Rectal smooth muscle tissue (tissue), 1 donor: ENCODE measurements around the gene MRPL4.
"Not testable (repeated sequence)": the region's sequence is repeated elsewhere in the genome, so short reads cannot be mapped to it uniquely, and the experiment has no call there.

Experiments
- H3K27ac ChIP-seq: one replicate; pipeline ENCODE4 v1.7.0; 2013; ENCODE audit warnings: low read depth, low read length, inconsistent platforms
- H3K27me3 ChIP-seq: one replicate; pipeline ENCODE4 v1.7.0; 2013; ENCODE audit warnings: low read length; ENCODE audit not compliant: control insufficient read depth, insufficient read depth
- H3K36me3 ChIP-seq: one replicate; pipeline ENCODE4 v1.7.0; 2013; ENCODE audit warnings: low read length; ENCODE audit not compliant: control insufficient read depth, insufficient read depth
- H3K4me1 ChIP-seq: one replicate; pipeline ENCODE4 v1.7.0; 2013; ENCODE audit warnings: low read length; ENCODE audit not compliant: control insufficient read depth, insufficient read depth
- H3K4me3 ChIP-seq: one replicate; pipeline ENCODE4 v1.7.0; 2013; ENCODE audit warnings: low read length
- H3K9ac ChIP-seq: one replicate; pipeline ENCODE4 v1.7.0; 2013; ENCODE audit warnings: low read length

The MRPL4 gene

GRCh38 chr19:10274589-10274988, 22.6 kb downstream of the MRPL4 start:
- Histone ChIP-seq H3K4me3 (no peak overlapping the region), H3K9ac (no peak overlapping the region), H3K36me3 (no peaks in the 10 kb centered on the region), H3K4me1 (no peaks in the 10 kb centered on the region), H3K27me3 (no peaks in the 10 kb centered on the region), H3K27ac (no peak overlapping the region)

GRCh38 chr19:10277795-10278589, 26.0 kb downstream of the MRPL4 start:
- Histone ChIP-seq H3K4me1 (no peaks in the 10 kb centered on the region), H3K9ac (no peak overlapping the region), H3K27me3 (no peaks in the 10 kb centered on the region), H3K27ac (no peak overlapping the region), H3K4me3 (no peak overlapping the region), H3K36me3 (no peaks in the 10 kb centered on the region)

GRCh38 chr19:10278935-10279334, 26.9 kb downstream of the MRPL4 start:
- Histone ChIP-seq H3K4me1 (no peaks in the 10 kb centered on the region), H3K27ac (no peak overlapping the region), H3K27me3 (no peaks in the 10 kb centered on the region), H3K36me3 (no peaks in the 10 kb centered on the region), H3K4me3 (no peak overlapping the region), H3K9ac (no peak overlapping the region)

DNA sequence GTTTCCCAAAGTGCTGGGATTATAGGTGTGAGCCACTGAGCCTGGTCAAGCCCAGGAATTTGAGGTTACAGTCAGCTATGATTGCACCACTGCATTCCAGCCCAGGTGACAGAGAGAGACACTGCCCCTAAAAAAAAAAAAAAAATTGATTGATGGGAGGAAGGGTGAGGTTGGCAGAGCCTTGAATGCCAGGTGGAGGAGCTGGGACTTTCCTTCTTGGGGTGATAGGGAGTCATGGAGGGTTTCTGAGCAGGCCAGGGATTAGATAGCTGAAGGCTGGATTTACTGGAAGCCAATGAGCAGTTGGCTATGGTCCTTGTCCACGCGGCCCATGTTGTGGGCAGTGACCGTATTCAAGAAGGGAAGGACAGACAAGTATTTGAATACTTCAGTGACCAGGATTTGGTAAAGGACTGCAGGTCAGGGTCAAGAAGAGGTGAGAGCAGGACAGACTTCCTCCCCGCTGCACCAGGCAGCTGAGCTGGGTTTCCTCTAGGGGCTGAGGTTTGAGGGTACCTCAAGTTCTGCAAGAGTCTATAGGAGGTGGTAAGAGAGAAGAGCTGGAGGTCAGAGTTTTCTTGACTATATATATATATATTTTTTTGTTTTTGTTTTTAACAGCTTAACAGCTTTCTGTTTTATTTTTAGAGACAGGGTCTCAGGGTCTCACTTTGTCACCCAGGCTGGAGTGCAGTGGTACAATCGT, 27.9 kb downstream of the MRPL4 start:
- no peaks in the 10 kb centered on the region for H3K36me3 ChIP-seq
- H3K27me3 ChIP-seq: no peaks in the 10 kb centered on the region
- H3K9ac ChIP-seq: no peak overlapping the region
- H3K27ac ChIP-seq: no peak overlapping the region
- no peak overlapping the region for H3K4me3 ChIP-seq
- no peaks in the 10 kb centered on the region for H3K4me1 ChIP-seq

DNA sequence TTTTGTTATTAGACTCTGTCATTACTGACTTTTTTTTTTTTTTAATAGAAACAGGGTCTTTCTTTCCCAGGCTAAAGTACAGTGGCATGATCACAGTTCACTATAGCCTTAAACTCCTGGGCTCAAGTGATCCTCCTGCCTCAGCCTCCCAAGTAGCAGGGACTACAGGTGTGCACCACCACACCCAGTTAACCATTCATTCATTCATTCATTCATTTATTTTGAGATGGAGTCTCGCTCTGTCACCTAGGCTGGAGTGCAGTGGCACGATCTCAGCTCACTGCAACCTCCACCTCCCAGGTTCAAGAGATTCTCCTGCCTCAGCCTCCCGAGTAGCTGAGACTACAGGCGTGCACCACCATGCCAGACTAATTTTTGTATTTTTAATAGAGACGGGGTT, 30.0 kb downstream of the MRPL4 start:
- not testable (repeated sequence) for H3K27ac ChIP-seq, H3K27me3 ChIP-seq, H3K36me3 ChIP-seq, H3K9ac ChIP-seq, H3K4me3 ChIP-seq, H3K4me1 ChIP-seq

DNA sequence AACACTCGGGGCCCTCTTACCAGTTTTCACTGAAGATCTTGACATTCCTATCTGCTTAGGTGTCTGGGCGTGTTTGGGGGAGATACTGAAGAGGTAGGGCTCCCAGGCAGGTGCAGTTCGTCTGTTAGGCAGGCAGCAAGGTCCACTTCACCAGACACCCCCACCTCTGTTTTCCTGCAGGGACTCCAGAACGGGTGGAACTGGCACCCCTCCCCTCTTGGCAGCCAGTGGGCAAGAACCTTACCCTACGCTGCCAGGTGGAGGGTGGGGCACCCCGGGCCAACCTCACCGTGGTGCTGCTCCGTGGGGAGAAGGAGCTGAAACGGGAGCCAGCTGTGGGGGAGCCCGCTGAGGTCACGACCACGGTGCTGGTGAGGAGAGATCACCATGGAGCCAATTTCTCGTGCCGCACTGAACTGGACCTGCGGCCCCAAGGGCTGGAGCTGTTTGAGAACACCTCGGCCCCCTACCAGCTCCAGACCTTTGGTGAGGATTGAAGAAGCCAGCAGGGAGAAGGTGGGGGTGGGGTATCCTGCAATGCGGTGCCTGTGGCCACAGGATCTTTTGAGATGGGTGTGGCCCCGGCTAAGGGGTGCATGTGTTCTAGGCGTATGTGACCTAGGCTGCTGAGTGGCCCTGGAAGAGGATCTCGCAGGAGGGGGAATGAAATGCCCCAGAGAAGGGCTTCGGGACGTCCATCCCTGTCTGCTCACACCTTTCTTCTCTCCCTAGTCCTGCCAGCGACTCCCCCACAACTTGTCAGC, 31.5 kb downstream of the MRPL4 start:
- Histone ChIP-seq H3K27ac (no peak overlapping the region), H3K4me1 (no peaks in the 10 kb centered on the region), H3K36me3 (peaks cover 3% of the 10 kb centered on the region), H3K4me3 (no peak overlapping the region), H3K27me3 (peaks cover 9% of the 10 kb centered on the region), H3K9ac (no peak overlapping the region)

DNA sequence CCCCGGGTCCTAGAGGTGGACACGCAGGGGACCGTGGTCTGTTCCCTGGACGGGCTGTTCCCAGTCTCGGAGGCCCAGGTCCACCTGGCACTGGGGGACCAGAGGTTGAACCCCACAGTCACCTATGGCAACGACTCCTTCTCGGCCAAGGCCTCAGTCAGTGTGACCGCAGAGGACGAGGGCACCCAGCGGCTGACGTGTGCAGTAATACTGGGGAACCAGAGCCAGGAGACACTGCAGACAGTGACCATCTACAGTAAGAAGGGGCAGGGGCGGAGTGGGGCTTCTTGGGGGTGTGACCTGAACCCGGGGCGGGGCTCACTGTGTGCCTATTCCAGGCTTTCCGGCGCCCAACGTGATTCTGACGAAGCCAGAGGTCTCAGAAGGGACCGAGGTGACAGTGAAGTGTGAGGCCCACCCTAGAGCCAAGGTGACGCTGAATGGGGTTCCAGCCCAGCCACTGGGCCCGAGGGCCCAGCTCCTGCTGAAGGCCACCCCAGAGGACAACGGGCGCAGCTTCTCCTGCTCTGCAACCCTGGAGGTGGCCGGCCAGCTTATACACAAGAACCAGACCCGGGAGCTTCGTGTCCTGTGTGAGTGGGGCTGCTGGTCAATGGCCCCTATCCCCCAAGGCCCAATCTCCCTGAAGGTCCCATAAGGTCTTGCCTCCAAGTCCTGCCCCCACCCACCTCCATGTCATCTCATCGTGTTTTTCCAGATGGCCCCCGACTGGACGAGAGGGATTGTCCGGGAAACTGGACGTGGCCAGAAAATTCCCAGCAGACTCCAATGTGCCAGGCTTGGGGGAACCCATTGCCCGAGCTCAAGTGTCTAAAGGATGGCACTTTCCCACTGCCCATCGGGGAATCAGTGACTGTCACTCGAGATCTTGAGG, 32.3 kb downstream of the MRPL4 start:
- Histone ChIP-seq H3K4me3 (no peak overlapping the region), H3K4me1 (peaks cover 2% of the 10 kb centered on the region), H3K27ac (no peak overlapping the region), H3K9ac (no peak overlapping the region), H3K27me3 (peaks cover 17% of the 10 kb centered on the region), H3K36me3 (peaks cover 3% of the 10 kb centered on the region)

GRCh38 chr19:10284960-10285278, 32.9 kb downstream of the MRPL4 start:
- Histone ChIP-seq H3K27ac (no peak overlapping the region), H3K9ac (no peak overlapping the region), H3K4me3 (no peak overlapping the region), H3K36me3 (peaks cover 3% of the 10 kb centered on the region), H3K27me3 (peaks cover 18% of the 10 kb centered on the region), H3K4me1 (peaks cover 2% of the 10 kb centered on the region)

- Histone ChIP-seq H3K9ac (no peak overlapping the region), H3K27me3 (peaks cover 21% of the 10 kb centered on the region), H3K36me3 (peaks cover 3% of the 10 kb centered on the region), H3K4me3 (no peak overlapping the region), H3K4me1 (peaks cover 2% of the 10 kb centered on the region), H3K27ac (no peak overlapping the region)
Observed at GRCh38 chr19:10285393-10285792, 33.4 kb downstream of the MRPL4 start.

GRCh38 chr19:10286803-10287737, 35.1 kb downstream of the MRPL4 start, which contains the start of gene ICAM4:
Gene ICAM4 (plus strand): TSS chr19:10286955. CDS start chr19:10287013, 58 bp downstream.
- H3K4me3 ChIP-seq: peak within 1 kb of the TSS; percentile 14
- no peak within 1 kb of the TSS for H3K27ac ChIP-seq
- H3K36me3 ChIP-seq: peaks cover 3% of the 10 kb centered on the region
- peaks cover 37% of the 10 kb centered on the region for H3K27me3 ChIP-seq
- no peak within 1 kb of the TSS for H3K9ac ChIP-seq
- H3K4me1 ChIP-seq: peaks cover 13% of the 10 kb centered on the region

- Histone ChIP-seq H3K27me3 (peaks cover 53% of the 10 kb centered on the region), H3K36me3 (peaks cover 3% of the 10 kb centered on the region), H3K27ac (no peak overlapping the region), H3K9ac (no peak overlapping the region), H3K4me3 (peak overlapping the region; percentile 62), H3K4me1 (peaks cover 13% of the 10 kb centered on the region)
Observed at GRCh38 chr19:10288662-10289166, 36.7 kb downstream of the MRPL4 start.
